ENCODE measurements around the gene PRKCH.

PRKCH gene

DNA sequence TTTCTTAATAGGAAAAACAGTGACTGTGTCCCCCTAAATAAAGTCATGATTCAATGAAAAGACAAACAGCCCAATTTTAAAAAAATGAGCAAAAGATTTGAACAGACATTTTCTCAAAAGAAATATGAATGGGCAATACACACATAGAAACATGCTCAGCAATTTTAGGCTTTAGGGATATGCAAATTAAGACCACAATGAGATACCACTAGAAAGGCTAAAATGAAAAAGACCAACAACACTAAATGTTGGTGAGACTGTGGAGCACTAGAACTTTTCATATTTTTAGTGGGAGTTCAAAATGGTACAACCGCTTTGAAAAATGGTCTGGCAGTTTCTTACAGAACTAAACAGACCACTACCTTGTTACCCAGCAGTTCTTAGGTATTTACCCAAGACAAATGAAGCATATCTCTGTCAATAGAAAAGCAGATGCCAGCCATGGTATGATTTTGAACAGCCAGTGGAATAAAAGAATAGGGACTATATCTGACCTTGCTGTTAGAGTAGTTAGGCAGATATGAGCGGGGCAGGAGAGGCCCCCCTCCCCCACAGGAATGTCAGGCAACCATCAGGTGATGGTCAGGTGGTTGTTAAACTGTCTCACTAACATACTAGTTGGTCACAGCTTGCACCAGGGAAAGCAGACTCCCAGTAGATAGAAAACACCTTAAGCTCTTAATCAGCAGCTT, 108.8 kb downstream of the PRKCH start:
- no peak for FAIRE-seq

DNA sequence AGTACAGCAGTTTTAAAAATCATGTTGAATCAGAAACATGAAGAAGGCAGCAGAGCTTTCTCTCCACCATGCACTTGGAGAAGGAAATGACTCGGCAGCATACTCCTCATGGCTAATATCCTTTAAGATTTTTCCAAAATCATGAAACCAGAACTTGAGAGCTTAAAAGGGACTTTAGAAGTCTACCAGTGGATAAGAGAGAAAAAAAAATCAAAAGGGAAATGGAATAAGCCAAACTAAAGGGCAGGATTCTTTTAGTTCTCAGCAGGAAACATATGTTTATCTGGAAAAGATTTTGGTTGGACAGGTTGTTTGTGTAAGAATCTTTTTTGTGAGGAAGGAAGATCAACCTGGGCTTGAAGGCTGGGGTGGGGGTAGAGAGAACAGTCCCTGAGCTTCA, 111.8 kb downstream of the PRKCH start:
- FAIRE-seq, result no peak

DNA sequence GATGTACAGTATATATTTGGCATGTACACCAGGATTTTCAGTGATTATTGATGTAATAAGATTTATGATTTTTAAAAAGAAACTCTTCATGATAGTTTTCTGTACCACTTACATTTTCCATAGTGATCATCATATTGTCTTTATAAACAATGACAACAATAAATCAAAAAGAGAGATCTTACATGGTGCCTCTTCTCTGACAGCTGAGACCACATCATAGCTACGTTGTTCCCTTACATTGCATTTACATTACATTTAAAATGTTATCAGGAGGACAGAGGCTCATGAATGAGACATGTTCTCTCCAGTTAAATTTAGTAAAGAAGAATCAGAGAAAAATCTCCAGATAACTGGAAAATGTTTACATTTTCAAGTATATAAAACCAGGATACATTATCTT, 112.4 kb downstream of the PRKCH start:
- no peak for FAIRE-seq

DNA sequence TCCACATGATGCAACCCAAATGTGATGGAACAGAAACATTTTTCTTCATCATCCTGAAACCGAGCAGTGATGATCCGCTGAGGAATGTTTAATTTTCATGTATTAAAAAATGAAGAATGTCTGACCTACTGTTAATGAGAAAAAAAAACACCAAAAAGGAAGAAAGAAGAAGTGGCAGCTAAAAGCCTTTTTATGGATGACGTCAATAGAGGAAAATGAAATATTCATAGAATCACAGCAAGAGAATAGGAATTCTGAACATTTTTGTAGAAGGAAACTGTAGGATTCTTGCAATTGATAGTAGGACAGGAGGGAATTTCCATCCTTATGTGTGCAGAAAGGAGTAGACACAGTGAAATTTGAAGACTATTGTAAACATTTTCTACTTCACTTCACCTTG, 112.9 kb downstream of the PRKCH start:
- no peak for FAIRE-seq

DNA sequence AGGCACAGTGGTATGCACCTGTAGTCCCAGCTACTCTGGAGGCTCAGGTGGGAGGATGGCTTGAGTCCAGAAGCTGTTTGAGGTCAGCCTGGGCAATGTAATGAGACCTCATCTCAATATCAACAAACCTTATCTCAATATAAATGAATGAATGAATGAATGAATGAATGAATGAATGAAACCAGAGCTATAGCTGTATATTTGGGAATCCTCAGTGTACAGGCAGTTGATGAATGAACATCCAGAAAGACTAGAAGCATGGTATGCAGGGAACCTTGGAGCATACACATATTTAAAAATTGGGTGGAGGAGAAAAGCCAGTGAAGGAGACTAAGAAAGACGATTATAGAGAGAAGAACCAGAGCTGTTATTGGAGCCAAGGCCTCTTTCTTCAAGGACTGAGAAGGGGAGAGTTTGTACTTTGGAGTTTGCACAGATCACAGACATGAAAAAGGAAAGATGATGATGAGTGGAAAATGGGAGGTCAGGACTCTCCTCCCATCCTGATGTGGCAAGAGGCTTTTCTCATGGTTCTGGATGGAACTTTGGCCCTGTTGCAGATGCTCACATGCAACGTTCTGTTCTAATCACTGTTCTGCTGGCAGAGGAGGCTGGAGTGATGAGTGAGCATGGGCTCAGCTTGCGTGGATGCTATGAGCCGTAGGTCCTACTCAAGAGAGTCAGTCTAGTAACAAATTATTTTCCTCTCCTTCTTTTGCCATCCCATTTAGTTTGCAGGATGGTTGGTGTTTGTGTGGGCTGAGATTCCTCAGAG, 114.4 kb downstream of the PRKCH start:
- no peak for FAIRE-seq

- no peak for FAIRE-seq
Observed at GRCh38 chr14:61437381-61437780, 116.0 kb downstream of the PRKCH start.

DNA sequence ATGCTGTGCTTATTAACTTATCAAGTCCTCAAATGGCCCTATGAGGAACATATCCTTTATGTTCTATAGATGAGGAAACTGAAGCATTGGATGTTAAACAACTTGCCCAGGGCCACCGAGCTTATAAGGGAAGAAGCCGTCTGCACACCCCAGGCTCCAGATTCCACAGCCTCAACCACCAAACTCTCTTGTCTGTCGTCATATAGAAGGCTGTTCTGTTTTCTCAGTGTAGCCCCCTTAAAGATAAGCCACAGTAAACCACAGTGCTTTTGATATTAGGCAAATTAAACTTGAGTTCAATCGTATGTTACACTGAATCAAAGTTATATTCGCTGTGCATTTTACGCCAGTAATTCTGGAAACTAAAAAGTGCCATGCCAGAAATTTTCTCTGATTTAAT, 116.7 kb downstream of the PRKCH start:
- FAIRE-seq, result no peak

DNA sequence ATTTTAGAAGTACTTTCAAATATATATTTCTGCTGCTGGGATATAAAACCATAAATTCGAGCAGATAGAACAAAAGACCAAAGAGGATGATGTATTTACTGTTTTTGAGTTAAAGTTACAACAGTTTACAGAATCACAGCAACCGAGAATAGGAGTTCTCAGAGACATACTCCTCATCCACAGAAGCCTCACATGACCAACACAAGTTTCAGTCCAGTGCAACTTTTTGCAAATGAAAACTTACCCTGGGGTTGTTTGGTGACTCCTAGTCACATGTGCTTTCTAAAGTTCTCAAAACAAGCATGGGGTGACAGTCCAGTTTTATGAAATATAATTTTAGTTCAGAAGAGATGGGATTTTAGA, 117.1 kb downstream of the PRKCH start:
- no peak for FAIRE-seq

DNA sequence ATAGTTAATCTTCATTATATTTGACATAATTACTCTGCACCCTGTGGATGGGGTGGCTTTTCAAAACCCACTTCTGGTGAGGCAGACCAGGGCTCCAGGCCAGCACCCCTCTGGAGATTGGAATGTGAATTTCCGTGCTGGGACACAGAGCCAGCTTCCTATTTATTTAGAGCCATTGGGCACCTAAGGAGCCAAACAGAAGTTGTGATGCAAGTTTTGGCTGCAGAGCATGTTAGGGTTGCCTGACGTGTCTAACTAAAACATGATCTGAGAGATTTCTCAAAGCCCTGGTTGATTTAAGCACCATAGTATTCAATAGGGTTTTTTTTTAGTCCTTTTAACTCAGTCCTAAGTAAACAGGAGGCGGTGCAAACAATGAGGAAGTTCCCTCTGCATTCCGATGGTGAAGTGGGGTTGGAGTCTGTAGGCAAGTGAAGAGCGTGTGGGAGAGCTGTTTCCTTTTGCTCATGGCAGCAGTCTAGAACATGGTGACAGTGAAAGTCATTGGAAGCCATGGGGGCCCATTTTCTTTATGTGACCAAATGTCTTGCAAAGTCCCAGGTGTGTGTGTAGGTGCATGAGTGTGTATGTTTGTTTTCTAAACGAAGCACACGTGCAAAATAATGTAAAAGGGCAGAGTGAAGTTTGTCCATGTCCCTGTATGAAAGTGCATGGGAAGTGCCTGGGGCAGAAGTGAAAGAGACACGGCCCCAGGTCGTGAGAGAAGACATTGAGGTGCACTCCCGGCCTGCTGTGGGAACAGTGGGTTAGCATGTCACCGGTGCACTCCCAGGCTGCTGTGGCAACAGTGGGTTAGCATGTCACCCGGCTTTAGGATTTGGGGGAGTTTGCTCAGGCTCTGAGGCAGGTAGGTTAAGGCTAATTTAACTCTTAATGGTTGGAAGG, 117.7 kb downstream of the PRKCH start:
- no peak for FAIRE-seq

DNA sequence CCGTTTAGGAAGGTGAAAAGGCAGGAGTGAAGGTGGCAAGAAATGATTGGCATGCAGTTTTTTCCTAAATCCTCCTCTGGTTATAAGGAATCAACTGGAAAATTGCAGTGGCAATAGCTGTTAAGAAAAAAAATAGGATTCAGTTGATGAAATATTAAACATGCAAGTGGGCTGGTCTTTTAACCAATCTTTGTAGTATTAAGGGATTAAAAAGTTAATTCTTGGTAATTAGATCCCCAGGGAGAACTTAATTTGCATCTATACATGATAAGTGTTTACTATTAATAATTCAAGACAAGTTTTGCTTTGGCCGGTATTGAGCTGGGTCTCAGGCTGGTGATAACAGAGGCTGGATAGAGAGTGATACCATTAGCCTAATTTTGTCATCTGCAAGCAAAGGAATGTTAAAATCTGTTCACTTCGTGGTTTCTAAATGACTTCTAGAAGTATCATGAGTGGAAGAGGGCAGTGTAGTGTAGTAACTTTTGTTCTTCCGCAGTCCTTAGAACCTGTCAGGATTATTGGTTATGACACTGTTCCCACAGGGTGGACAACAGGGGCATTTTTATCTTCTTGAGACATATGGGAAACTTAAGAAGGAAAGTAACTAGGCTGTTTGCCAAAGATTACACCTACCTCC, 118.5 kb downstream of the PRKCH start:
- FAIRE-seq, result no peak

- no peak for FAIRE-seq
Observed at GRCh38 chr14:61443481-61443880, 122.1 kb downstream of the PRKCH start.

GRCh38 chr14:61444215-61444768, 122.9 kb downstream of the PRKCH start:
- no peak for FAIRE-seq

DNA sequence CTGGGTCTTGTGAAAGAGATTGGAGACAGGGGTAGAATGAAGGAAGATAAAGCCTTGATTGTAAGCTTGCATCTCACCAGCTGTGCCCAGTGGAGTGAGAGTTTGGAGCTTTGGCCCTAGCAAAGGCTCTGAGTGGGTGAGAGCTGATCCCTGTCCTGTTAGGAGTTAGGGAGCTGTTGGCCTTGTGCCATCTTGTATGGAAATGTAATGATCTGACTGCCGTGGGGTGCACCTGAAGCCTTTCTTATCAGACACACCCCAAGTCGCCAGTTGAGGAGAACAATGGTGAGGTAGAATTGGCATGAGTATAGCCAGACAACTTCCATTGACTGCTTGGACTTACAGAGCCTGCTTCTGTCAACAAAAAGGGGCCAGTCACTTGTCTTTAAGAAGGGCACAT, 130.1 kb downstream of the PRKCH start:
- no peak for FAIRE-seq

DNA sequence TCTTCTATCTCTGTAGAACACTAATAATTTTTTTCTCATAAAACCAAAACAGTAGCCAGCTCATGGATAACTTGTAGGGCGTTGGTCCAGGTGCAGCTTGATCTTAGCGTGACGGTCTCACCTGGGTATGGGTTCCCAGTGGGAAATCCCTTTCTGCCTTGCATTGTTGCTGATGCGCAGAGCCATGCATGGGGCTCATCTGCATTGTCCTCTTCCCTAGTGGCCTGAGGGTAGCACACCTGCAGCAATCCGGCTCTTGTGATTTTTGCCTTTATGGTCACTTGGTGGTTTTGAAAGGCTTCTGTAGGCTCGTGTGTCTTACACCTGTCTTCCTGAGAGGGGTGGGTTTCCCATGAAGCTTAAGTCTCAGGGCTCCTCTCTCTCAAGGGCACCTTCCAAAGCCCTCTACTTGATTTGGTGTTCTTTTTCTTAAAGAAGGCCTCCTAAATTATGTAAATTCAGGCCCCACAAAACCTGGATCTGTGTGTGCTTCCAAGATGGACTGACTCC, 130.6 kb downstream of the PRKCH start:
- FAIRE-seq, result no peak

DNA sequence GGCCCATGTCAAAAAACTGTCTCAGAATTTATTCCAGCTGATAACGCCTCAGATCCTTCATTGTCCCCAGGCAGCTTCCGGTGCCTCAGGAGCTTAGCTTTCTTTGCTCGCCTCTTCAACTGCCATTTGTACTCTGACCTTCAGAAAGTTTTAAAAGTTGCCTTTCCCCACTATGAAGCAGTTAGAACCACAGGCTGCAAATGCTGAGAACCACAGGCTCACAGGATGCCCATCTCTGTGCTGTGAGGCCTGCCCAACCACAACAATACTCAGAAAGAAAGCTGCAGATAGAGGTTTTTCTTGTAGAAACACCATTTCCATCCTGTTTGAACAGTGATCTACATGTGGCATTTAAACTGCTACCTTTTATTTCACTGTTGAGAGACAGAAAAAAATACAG, 131.1 kb downstream of the PRKCH start:
- FAIRE-seq, result no peak

- FAIRE-seq, result no peak
Observed at GRCh38 chr14:61453103-61453767, 131.9 kb downstream of the PRKCH start.

GRCh38 chr14:61454545-61454944, 133.2 kb downstream of the PRKCH start:
- FAIRE-seq, result no peak

DNA sequence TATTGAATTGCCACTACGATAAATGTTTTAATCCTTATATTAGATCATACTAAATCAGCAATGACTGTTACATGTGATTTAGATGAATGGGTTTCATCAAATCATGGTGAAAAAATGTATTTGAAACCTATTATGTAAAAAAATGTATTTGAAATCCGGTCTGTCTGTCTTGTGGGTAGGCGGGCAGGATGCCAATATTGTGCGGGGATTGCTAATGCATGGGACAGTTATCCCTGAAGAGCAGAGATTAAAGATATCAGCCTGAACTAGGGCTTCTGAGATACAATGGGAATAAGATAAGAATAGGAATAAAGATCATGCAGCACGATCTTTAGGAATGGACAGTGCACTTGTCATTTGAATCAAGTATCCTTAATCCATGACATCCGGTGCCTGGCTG, 134.0 kb downstream of the PRKCH start:
- no peak for FAIRE-seq

GRCh38 chr14:61456720-61457119, 135.3 kb downstream of the PRKCH start:
- peak; percentile 3 for FAIRE-seq

DNA sequence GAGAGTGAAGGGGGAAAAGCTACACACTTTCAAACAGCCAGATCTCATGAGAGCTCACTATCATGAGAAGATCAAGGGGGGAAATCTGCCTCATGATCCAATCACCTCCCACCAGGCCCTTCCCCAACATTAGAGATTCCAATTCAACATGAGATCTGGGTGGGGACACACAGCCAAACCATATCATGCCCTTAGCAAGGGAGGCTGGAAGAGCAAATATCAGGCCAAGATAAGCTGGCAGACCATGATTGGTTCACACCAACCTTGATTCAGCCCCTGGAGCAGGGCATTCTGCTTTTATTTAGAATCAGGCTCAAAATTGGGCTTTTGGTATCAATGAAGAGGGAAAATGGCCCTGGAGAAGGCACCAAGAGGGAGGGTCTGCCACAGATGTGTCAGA, 137.4 kb downstream of the PRKCH start:
- FAIRE-seq, result no peak

GRCh38 chr14:61459229-61459628, 137.8 kb downstream of the PRKCH start:
- no peak for FAIRE-seq

DNA sequence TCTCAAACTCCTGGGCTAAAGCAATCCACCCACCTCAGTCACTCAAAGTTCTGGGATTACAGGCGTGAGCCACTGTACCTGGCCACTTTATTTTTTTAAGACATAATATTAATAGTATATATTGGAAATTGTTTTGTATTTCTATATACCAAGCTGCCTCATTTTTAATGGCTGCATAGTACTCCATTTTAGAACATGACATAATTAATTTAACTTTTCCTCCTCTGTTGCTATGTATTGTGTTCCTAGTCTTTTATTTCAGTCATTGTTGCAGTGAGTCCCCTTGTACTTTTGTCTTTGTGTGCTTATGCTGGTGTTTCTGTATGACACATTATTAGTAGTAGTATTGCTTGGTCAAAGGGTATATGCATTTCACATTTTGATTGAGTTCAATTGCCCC, 138.7 kb downstream of the PRKCH start:
- FAIRE-seq, result no peak

Data from TTC549 (cell line).